Inferior parietal cortex (tissue), 1 donor: ENCODE measurements around the gene LIN7C.

ENCODE experiments used
- DNase-seq: peaks from one replicate; pipeline ENCODE4 v3.0.0-alpha.2; 2016; ENCODE audit errors: extremely low spot score

Gene LIN7C

GRCh38 chr11:27447288-27448183 lies 59.0 kb downstream of the LIN7C start:
- DNase-seq = no peak

DNA sequence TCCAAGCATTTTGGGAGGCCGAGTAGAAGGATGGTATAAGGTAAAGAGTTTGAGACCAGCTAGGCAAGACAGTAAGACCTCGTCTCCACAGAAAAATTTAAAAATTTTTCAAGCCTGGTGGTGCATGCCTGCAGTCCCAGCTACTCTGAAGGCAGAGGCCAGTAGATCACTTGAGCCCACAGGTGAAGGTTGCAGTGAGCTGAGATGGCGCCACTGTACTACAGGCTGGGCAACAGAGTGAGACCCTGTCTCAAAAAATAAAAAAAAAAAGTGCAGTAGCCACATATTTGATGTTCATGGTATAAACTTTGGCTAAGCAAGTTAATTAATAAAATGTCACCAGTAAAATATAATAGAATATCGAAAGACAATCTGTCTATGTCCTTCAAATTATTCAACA lies 60.9 kb downstream of the LIN7C start:
- no peak for DNase-seq

DNA sequence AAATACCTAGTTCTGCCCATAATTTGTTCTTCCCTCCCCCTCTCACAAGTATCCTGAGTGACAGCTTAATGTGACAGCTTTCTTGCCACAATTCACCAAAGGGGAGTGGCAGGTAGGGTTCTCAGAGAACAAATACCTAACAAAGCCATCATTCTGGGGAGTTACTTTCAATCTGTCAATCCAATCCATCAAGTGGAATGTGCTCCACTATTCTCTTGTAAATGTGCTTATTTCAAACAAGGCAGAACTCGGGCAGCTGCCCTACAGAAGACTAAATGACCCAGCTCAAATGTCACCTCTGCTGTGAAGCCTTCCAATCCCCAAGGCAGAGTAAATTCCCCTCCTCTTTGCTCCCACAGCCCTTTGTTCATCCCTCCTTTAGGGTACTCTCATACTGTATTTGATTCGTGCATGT lies 61.8 kb downstream of the LIN7C start:
- DNase-seq = no peak
